Gastrocnemius medialis (tissue), 4 donors: ENCODE measurements around the gene ZNF674. TPM values are rescaled to one million over a fixed set of nuclear protein-coding genes. Genes with fewer than 3 reads are reported as not detected.
A peak's percentile ranks its signal among the peaks of the same experiment; 100 is the strongest.

Source experiments
- ATAC-seq, 2 donors: fragments of 150-250 bp; one replicate each; pipeline ENCODE4 v1.9.1; 2016
- DNase-seq, 2 donors: peaks; one replicate each; pipeline ENCODE4 v3.0.0-alpha.2; 2019
- H3K27ac ChIP-seq, 4 donors: fragments of 200-600 bp; sonication (generic); 1 replicate in 1 of 4; 2 replicates in 3 of 4; pipeline ENCODE4 v1.5.1; 2016 to 2018; ENCODE audit warnings: mild to moderate bottlenecking in 2 of 4, moderate library complexity in 1 of 4
- H3K27me3 ChIP-seq, 3 donors: fragments of 200-600 bp; sonication (generic) in 2 of 3; 1 replicate in 1 of 3; 2 replicates in 2 of 3; pipeline versions ENCODE4 v1.5.1 to v1.6.0; 2016 to 2019; ENCODE audit warnings: mild to moderate bottlenecking in 1 of 3, moderate library complexity in 1 of 3
- H3K36me3 ChIP-seq, 2 donors: fragments of 200-600 bp; sonication (generic) in 1 of 2; one replicate each; pipeline ENCODE4 v1.5.1; 2017 to 2018
- H3K4me1 ChIP-seq, 2 donors: fragments of 200-600 bp; sonication (generic) in 1 of 2; one replicate each; pipeline ENCODE4 v1.5.1; 2016 to 2017; ENCODE audit warnings: mild to moderate bottlenecking in 2 of 2
- H3K4me3 ChIP-seq, 4 donors: fragments of 200-600 bp; sonication (generic) in 3 of 4; 1 replicate in 1 of 4; 2 replicates in 3 of 4; pipeline ENCODE4 v1.5.1; 2016 to 2019; ENCODE audit warnings: mild to moderate bottlenecking in 2 of 4
- H3K9me3 ChIP-seq, 3 donors: fragments of 200-600 bp; sonication (generic) in 2 of 3; 1 replicate in 1 of 3; 2 replicates in 2 of 3; pipeline ENCODE4 v1.5.1; 2016 to 2019
- CTCF ChIP-seq, 5 experiments: fragments of 450-650 bp in 3 of 5; fragments of 200-600 bp in 2 of 5; sonication (generic) in 2 of 5; IDR thresholded peaks in 4 of 5; conservative IDR thresholded peaks in 1 of 5; 1 replicate in 4 of 5; 2 replicates in 1 of 5; pipeline ENCODE4 v1.5.1; 2016 to 2019; ENCODE audit warnings: antibody characterized with exemption in 5 of 5, mild to moderate bottlenecking in 3 of 5, moderate library complexity in 3 of 5
- POLR2A ChIP-seq, 2 donors: fragments of 450-650 bp; IDR thresholded peaks; one replicate each; pipeline ENCODE4 v1.6.1; 2017; ENCODE audit warnings: antibody characterized with exemption in 2 of 2, mild to moderate bottlenecking in 2 of 2, moderate library complexity in 2 of 2
- in situ Hi-C, 4 donors: fragments of 200-750 bp; cut with MboI; loops; one replicate each; pipeline versions ENCODE4 v1.15.0 to v1.8.0; 2017; ENCODE audit warnings: low sequenced_read_pairs in 4 of 4
- intact Hi-C: fragments of 100-400 bp; cut with DNase I; formaldehyde crosslinking; loops from one replicate; pipeline ENCODE4 v1.15.1; 2023; ENCODE audit warnings: low total_unique reads
- total RNA-seq, 4 donors: library from RNA; depleted of rRNA; stranded (reverse); fragments of >200 nt; gene quantifications; one replicate each; pipeline versions ENCODE4 v1.1.0 to v1.2.3, GENCODE V29; 2016

ZNF674 gene
- total RNA-seq, 4 donors from 2014 or later, result 1.4 to 2.6 (median 2.1) TPM

GRCh38 chrX:46580613-46581012 lies 35.4 kb upstream of the ZNF674 start:
- TF ChIP-seq POLR2A (IDR thresholded peaks at IDR 0.05) (no peak), CTCF (IDR thresholded peaks at IDR 0.05 in 4 of 5, conservative IDR thresholded peaks at IDR 0.05 in 1 of 5) (no peak)
- DNase-seq, result no peak
- H3K9me3 ChIP-seq, result no peaks in the 10 kb centered on the region
- intact Hi-C loops (no loop called here), in situ Hi-C loops (no loop called here)
- no peak overlapping the region for H3K4me3 ChIP-seq
- H3K27me3 ChIP-seq, result peaks cover 0 to 2% (median 0%) of the 10 kb centered on the region in 3 donors
- H3K36me3 ChIP-seq, result no peaks in the 10 kb centered on the region
- no peak for ATAC-seq
- H3K4me1 ChIP-seq, result no peaks in the 10 kb centered on the region
- H3K27ac ChIP-seq, result no peak overlapping the region

- TF ChIP-seq CTCF (IDR thresholded peaks at IDR 0.05 in 4 of 5, conservative IDR thresholded peaks at IDR 0.05 in 1 of 5) (no peak), POLR2A (IDR thresholded peaks at IDR 0.05) (no peak)
- peaks cover 0 to 3% of the 10 kb centered on the region in 2 donors for H3K4me1 ChIP-seq
- H3K36me3 ChIP-seq, result no peaks in the 10 kb centered on the region
- in situ Hi-C loops, result no loop called here
- no peaks in the 10 kb centered on the region for H3K9me3 ChIP-seq
- intact Hi-C loops, result no loop called here
- H3K4me3 ChIP-seq, result no peak overlapping the region
- DNase-seq (no peak), ATAC-seq (no peak)
- H3K27ac ChIP-seq, result no peak overlapping the region
- H3K27me3 ChIP-seq, result peaks cover 0 to 7% (median 0%) of the 10 kb centered on the region in 3 donors
These were observed 34.0 kb upstream of the ZNF674 start for GRCh38 chrX:46579250-46579649.

GRCh38 chrX:46577221-46578005 lies 32.2 kb upstream of the ZNF674 start:
- H3K36me3 ChIP-seq, result no peaks in the 10 kb centered on the region
- no peaks in the 10 kb centered on the region for H3K9me3 ChIP-seq
- in situ Hi-C loops, result no loop called here
- no peak for TF ChIP-seq POLR2A (IDR thresholded peaks at IDR 0.05)
- TF ChIP-seq CTCF (IDR thresholded peaks at IDR 0.05 in 4 of 5, conservative IDR thresholded peaks at IDR 0.05 in 1 of 5), result no peak
- ATAC-seq, result no peak
- H3K27me3 ChIP-seq, result peaks cover 0 to 11% (median 2%) of the 10 kb centered on the region in 3 donors
- peaks cover 0 to 3% of the 10 kb centered on the region in 2 donors for H3K4me1 ChIP-seq
- no peak for DNase-seq
- intact Hi-C loops, result no loop called here
- peak overlapping the region; percentile 17 to 60 (median 56) for H3K4me3 ChIP-seq
- peak overlapping the region in 3 of 4 donors; percentile 31 to 43 (median 43) for H3K27ac ChIP-seq

- intact Hi-C loops (no loop called here), in situ Hi-C loops (no loop called here)
These were observed 31.2 kb upstream of the ZNF674 start for GRCh38 chrX:46576458-46576857.

More at GRCh38 chrX:46576458-46576857, 31.2 kb upstream of the ZNF674 start:
- H3K4me3 ChIP-seq, result peak overlapping the region; percentile 52 to 60 (median 58)
- ATAC-seq, result no peak
- peak in 1 of 2 donors; percentile 12 for DNase-seq
- H3K27me3 ChIP-seq, result peaks cover 0 to 11% (median 6%) of the 10 kb centered on the region in 3 donors
- no peaks in the 10 kb centered on the region for H3K9me3 ChIP-seq
- H3K36me3 ChIP-seq, result no peaks in the 10 kb centered on the region
- peaks cover 0 to 3% of the 10 kb centered on the region in 2 donors for H3K4me1 ChIP-seq
- peak overlapping the region; percentile 17 to 43 (median 40) for H3K27ac ChIP-seq
- TF ChIP-seq POLR2A (IDR thresholded peaks at IDR 0.05), result no peak
- no peak for TF ChIP-seq CTCF (IDR thresholded peaks at IDR 0.05 in 4 of 5, conservative IDR thresholded peaks at IDR 0.05 in 1 of 5)
